ENCODE data around the gene RNF40.

GRCh38 chr16:30766206-30766932, 4.2 kb downstream of the RNF40 start:
- TF ChIP-seq CTCF (conservative IDR thresholded peaks at IDR 0.05; ENCODE audit: low read depth, low read length) (no peak), EZH2 (IDR thresholded peaks at IDR 0.05; ENCODE audit: low read length, unreplicated experiment) (no peak), EZH2phosphoT487 (IDR thresholded peaks at IDR 0.05; ENCODE audit: borderline replicate concordance, low read length) (no peak)
